Muscle layer of colon (tissue), 2 donors: Measurements from ENCODE around the gene USP35.

Experiments used
- H3K27ac ChIP-seq: one replicate; pipeline ENCODE4 v1.7.0; 2013; ENCODE audit warnings: low read depth, mild to moderate bottlenecking, low read length, moderate library complexity
- H3K27me3 ChIP-seq, 2 donors: one replicate each; pipeline ENCODE4 v1.7.0; 2013; ENCODE audit warnings: low read length in 2 of 2, mild to moderate bottlenecking in 2 of 2; ENCODE audit not compliant: insufficient read depth in 2 of 2, control insufficient read depth in 1 of 2
- H3K36me3 ChIP-seq: one replicate; pipeline ENCODE4 v1.7.0; 2013; ENCODE audit warnings: mild to moderate bottlenecking, low read length; ENCODE audit not compliant: insufficient read depth
- H3K4me1 ChIP-seq: one replicate; pipeline ENCODE4 v1.7.0; 2013; ENCODE audit warnings: mild to moderate bottlenecking, low read length; ENCODE audit not compliant: insufficient read depth
- H3K4me3 ChIP-seq, 2 donors: one replicate each; pipeline ENCODE4 v1.7.0; 2013; ENCODE audit warnings: low read length in 2 of 2, low read depth in 1 of 2, mild to moderate bottlenecking in 1 of 2, moderate library complexity in 1 of 2
- H3K9ac ChIP-seq: one replicate; pipeline ENCODE4 v1.7.0; 2013; ENCODE audit warnings: low read length
- H3K9me3 ChIP-seq: one replicate; pipeline ENCODE4 v1.7.0; 2013; ENCODE audit warnings: mild to moderate bottlenecking, low read length
- donor health status: abdominal sarcoma.
- donor health status: Adenocarcinoma of cecum.

Gene USP35

GRCh38 chr11:78201096-78201818 is 12.5 kb downstream of the USP35 start:
- Histone ChIP-seq H3K4me3 (no peak overlapping the region), H3K27me3 (no peaks in the 10 kb centered on the region), H3K9me3 (no peaks in the 10 kb centered on the region), H3K9ac (no peak overlapping the region), H3K36me3 (peaks cover 38% of the 10 kb centered on the region), H3K4me1 (no peaks in the 10 kb centered on the region), H3K27ac (no peak overlapping the region)

GRCh38 chr11:78202733-78203167 is 14.0 kb downstream of the USP35 start:
- no peaks in the 10 kb centered on the region for H3K9me3 ChIP-seq
- H3K36me3 ChIP-seq, result peaks cover 47% of the 10 kb centered on the region
- H3K27ac ChIP-seq, result no peak overlapping the region
- no peaks in the 10 kb centered on the region for H3K27me3 ChIP-seq
- H3K9ac ChIP-seq, result no peak overlapping the region
- H3K4me3 ChIP-seq, result no peak overlapping the region
- no peaks in the 10 kb centered on the region for H3K4me1 ChIP-seq

GRCh38 chr11:78203184-78203583 is 14.5 kb downstream of the USP35 start:
- H3K4me1 ChIP-seq, result no peaks in the 10 kb centered on the region
- no peak overlapping the region for H3K27ac ChIP-seq
- H3K36me3 ChIP-seq, result peaks cover 48% of the 10 kb centered on the region
- H3K9me3 ChIP-seq, result no peaks in the 10 kb centered on the region
- H3K9ac ChIP-seq, result no peak overlapping the region
- no peaks in the 10 kb centered on the region for H3K27me3 ChIP-seq
- H3K4me3 ChIP-seq, result no peak overlapping the region

GRCh38 chr11:78205256-78205655 is 16.5 kb downstream of the USP35 start:
- no peak overlapping the region for H3K27ac ChIP-seq
- H3K4me3 ChIP-seq, result no peak overlapping the region
- no peak overlapping the region for H3K9ac ChIP-seq
- H3K27me3 ChIP-seq, result no peaks in the 10 kb centered on the region
- H3K36me3 ChIP-seq, result peaks cover 48% of the 10 kb centered on the region
- no peaks in the 10 kb centered on the region for H3K4me1 ChIP-seq
- no peaks in the 10 kb centered on the region for H3K9me3 ChIP-seq

- no peaks in the 10 kb centered on the region for H3K27me3 ChIP-seq
- H3K36me3 ChIP-seq, result peaks cover 48% of the 10 kb centered on the region
- no peak overlapping the region for H3K27ac ChIP-seq
- no peaks in the 10 kb centered on the region for H3K9me3 ChIP-seq
- no peak overlapping the region for H3K4me3 ChIP-seq
- H3K9ac ChIP-seq, result no peak overlapping the region
- no peaks in the 10 kb centered on the region for H3K4me1 ChIP-seq
Measured at GRCh38 chr11:78205691-78206090, 17.0 kb downstream of the USP35 start.

GRCh38 chr11:78207532-78208256 is 19.0 kb downstream of the USP35 start:
- Histone ChIP-seq H3K4me1 (no peaks in the 10 kb centered on the region), H3K4me3 (no peak overlapping the region), H3K27ac (no peak overlapping the region), H3K36me3 (peaks cover 41% of the 10 kb centered on the region), H3K9ac (no peak overlapping the region), H3K9me3 (no peaks in the 10 kb centered on the region), H3K27me3 (no peaks in the 10 kb centered on the region)

- no peak overlapping the region for H3K4me3 ChIP-seq
- no peaks in the 10 kb centered on the region for H3K9me3 ChIP-seq
- H3K36me3 ChIP-seq, result peaks cover 41% of the 10 kb centered on the region
- no peaks in the 10 kb centered on the region for H3K4me1 ChIP-seq
- no peak overlapping the region for H3K27ac ChIP-seq
- no peaks in the 10 kb centered on the region for H3K27me3 ChIP-seq
- no peak overlapping the region for H3K9ac ChIP-seq
Measured at GRCh38 chr11:78208257-78209165, 19.8 kb downstream of the USP35 start.

- no peaks in the 10 kb centered on the region for H3K27me3 ChIP-seq
- H3K4me3 ChIP-seq, result no peak overlapping the region
- H3K27ac ChIP-seq, result no peak overlapping the region
- H3K9me3 ChIP-seq, result no peaks in the 10 kb centered on the region
- no peaks in the 10 kb centered on the region for H3K4me1 ChIP-seq
- H3K9ac ChIP-seq, result no peak overlapping the region
- H3K36me3 ChIP-seq, result peaks cover 41% of the 10 kb centered on the region
Measured at GRCh38 chr11:78209478-78209877, 20.8 kb downstream of the USP35 start.

- Histone ChIP-seq H3K9me3 (no peaks in the 10 kb centered on the region), H3K36me3 (peaks cover 44% of the 10 kb centered on the region), H3K9ac (no peak overlapping the region), H3K27ac (no peak overlapping the region), H3K27me3 (no peaks in the 10 kb centered on the region), H3K4me3 (no peak overlapping the region), H3K4me1 (no peaks in the 10 kb centered on the region)
Measured at GRCh38 chr11:78210000-78210608, 21.4 kb downstream of the USP35 start.

- no peaks in the 10 kb centered on the region for H3K9me3 ChIP-seq
- H3K4me1 ChIP-seq, result no peaks in the 10 kb centered on the region
- no peak overlapping the region for H3K4me3 ChIP-seq
- no peak overlapping the region for H3K9ac ChIP-seq
- H3K27ac ChIP-seq, result no peak overlapping the region
- H3K36me3 ChIP-seq, result peaks cover 49% of the 10 kb centered on the region
- no peaks in the 10 kb centered on the region for H3K27me3 ChIP-seq
Measured at GRCh38 chr11:78211565-78211964, 22.8 kb downstream of the USP35 start.
